Colonic mucosa (tissue), 4 donors: ENCODE results near the gene RAPH1. TPM values are rescaled to one million over a fixed set of nuclear protein-coding genes. Genes with fewer than 3 reads are reported as not detected.
"Not testable (repeated sequence)": the region's sequence is repeated elsewhere in the genome, so short reads cannot be mapped to it uniquely, and the experiment has no call there.

ENCODE experiments used
- DNase-seq: peaks from one replicate; pipeline ENCODE4 v3.0.0-alpha.2; 2020
- H3K27ac ChIP-seq: fragments of 200-600 bp; one replicate; pipeline ENCODE4 v1.8.0; 2021
- H3K27me3 ChIP-seq: fragments of 200-600 bp; one replicate; pipeline ENCODE4 v1.8.0; 2021
- H3K36me3 ChIP-seq: fragments of 200-600 bp; one replicate; pipeline ENCODE4 v1.8.0; 2021
- H3K4me1 ChIP-seq: fragments of 200-600 bp; one replicate; pipeline ENCODE4 v1.8.0; 2021; ENCODE audit warnings: mild to moderate bottlenecking
- H3K4me3 ChIP-seq: fragments of 200-600 bp; one replicate; pipeline ENCODE4 v1.8.0; 2021
- H3K9ac ChIP-seq, 2 donors: one replicate each; pipeline ENCODE4 v1.7.0; 2013; ENCODE audit warnings: control low read depth in 2 of 2, low read depth in 2 of 2, low read length in 2 of 2
- H3K9me3 ChIP-seq: fragments of 200-600 bp; one replicate; pipeline ENCODE4 v1.8.0; 2021
- CTCF ChIP-seq: fragments of 200-600 bp; IDR thresholded peaks from one replicate; pipeline ENCODE4 v1.8.0; 2022; ENCODE audit warnings: antibody characterized with exemption, mild to moderate bottlenecking
- intact Hi-C: fragments of 100-400 bp; cut with DNase I; formaldehyde crosslinking; loops from one replicate; pipeline ENCODE4 v1.14.1; 2022
- total RNA-seq, 2 donors: library from RNA; stranded (reverse); fragmentation: NEBNext Ultra II Directional in 1 of 2; extraction: Animal tissue kit (Norgen Biotek cat#: 25700) in 1 of 2; gene quantifications; one replicate each; pipeline ENCODE4 v1.2.1, GENCODE V29; 2021
- donor health status: healthy.
- donor health status: DM: no; HTN: no; CAD: no.
- donor health status: DM: no; HTN: no; CAD: no.

Gene RAPH1
- total RNA-seq, 2 donors from 2014 or later = 26.1 to 39.5 TPM

GRCh38 chr2:203548887-203549286 is 13.8 kb upstream of the RAPH1 start:
- Histone ChIP-seq H3K27me3 (no peaks in the 10 kb centered on the region), H3K27ac (no peak overlapping the region), H3K9me3 (no peaks in the 10 kb centered on the region), H3K36me3 (no peaks in the 10 kb centered on the region), H3K4me1 (no peaks in the 10 kb centered on the region), H3K9ac (no peak overlapping the region), H3K4me3 (no peak overlapping the region)
- intact Hi-C loops = no loop called here
- no peak for TF ChIP-seq CTCF
- no peak for DNase-seq

GRCh38 chr2:203547356-203547755 is 12.3 kb upstream of the RAPH1 start:
- no peak for TF ChIP-seq CTCF
- no peak overlapping the region for H3K4me3 ChIP-seq

GRCh38 chr2:203544402-203544801 is 9.3 kb upstream of the RAPH1 start:
- Histone ChIP-seq H3K9ac (no peak overlapping the region), H3K4me1 (no peaks in the 10 kb centered on the region), H3K27me3 (no peaks in the 10 kb centered on the region), H3K9me3 (no peaks in the 10 kb centered on the region), H3K27ac (no peak overlapping the region), H3K36me3 (no peaks in the 10 kb centered on the region), H3K4me3 (no peak overlapping the region)
- no peak for TF ChIP-seq CTCF
- no peak for DNase-seq
- intact Hi-C loops = no loop called here

More at GRCh38 chr2:203547356-203547755, 12.3 kb upstream of the RAPH1 start:
- H3K27me3 ChIP-seq = no peaks in the 10 kb centered on the region
- H3K36me3 ChIP-seq = no peaks in the 10 kb centered on the region
- no peaks in the 10 kb centered on the region for H3K4me1 ChIP-seq
- H3K27ac ChIP-seq = no peak overlapping the region
- no peaks in the 10 kb centered on the region for H3K9me3 ChIP-seq
- no peak for DNase-seq
- intact Hi-C loops = no loop called here
- no peak overlapping the region for H3K9ac ChIP-seq

GRCh38 chr2:203543898-203544328 is 8.8 kb upstream of the RAPH1 start:
- no peak overlapping the region for H3K4me3 ChIP-seq
- H3K9me3 ChIP-seq = no peaks in the 10 kb centered on the region
- DNase-seq = no peak
- no peaks in the 10 kb centered on the region for H3K4me1 ChIP-seq
- intact Hi-C loops = no loop called here
- no peaks in the 10 kb centered on the region for H3K27me3 ChIP-seq
- no peaks in the 10 kb centered on the region for H3K36me3 ChIP-seq
- no peak overlapping the region for H3K27ac ChIP-seq
- no peak overlapping the region for H3K9ac ChIP-seq
- no peak for TF ChIP-seq CTCF

- H3K27ac ChIP-seq, H3K4me3 ChIP-seq, intact Hi-C loops, H3K9ac ChIP-seq, H3K27me3 ChIP-seq, H3K4me1 ChIP-seq, DNase-seq, H3K36me3 ChIP-seq, H3K9me3 ChIP-seq: not testable (repeated sequence)
These were observed 5.5 kb upstream of the RAPH1 start for GRCh38 chr2:203540598-203540997.

GRCh38 chr2:203538237-203538636 is 3.1 kb upstream of the RAPH1 start:
- intact Hi-C loops, H3K9ac ChIP-seq, H3K27me3 ChIP-seq, H3K4me3 ChIP-seq, H3K27ac ChIP-seq, H3K36me3 ChIP-seq, DNase-seq, H3K4me1 ChIP-seq, H3K9me3 ChIP-seq: not testable (repeated sequence)

- DNase-seq, intact Hi-C loops, H3K27ac ChIP-seq: not testable (repeated sequence)
These were observed 1.5 kb upstream of the RAPH1 start for GRCh38 chr2:203536586-203536951.

More at GRCh38 chr2:203536586-203536951, 1.5 kb upstream of the RAPH1 start:
- H3K27me3 ChIP-seq, H3K4me3 ChIP-seq, H3K9ac ChIP-seq, H3K9me3 ChIP-seq, H3K4me1 ChIP-seq, H3K36me3 ChIP-seq: not testable (repeated sequence)
